ENCODE measurements around the gene CACNA1C. TPM values are rescaled to one million over a fixed set of nuclear protein-coding genes. Genes with fewer than 3 reads are reported as not detected.

The CACNA1C gene
- total RNA-seq, 2 experiments from 2014 or later = 0.69 to 1.4 TPM

DNA sequence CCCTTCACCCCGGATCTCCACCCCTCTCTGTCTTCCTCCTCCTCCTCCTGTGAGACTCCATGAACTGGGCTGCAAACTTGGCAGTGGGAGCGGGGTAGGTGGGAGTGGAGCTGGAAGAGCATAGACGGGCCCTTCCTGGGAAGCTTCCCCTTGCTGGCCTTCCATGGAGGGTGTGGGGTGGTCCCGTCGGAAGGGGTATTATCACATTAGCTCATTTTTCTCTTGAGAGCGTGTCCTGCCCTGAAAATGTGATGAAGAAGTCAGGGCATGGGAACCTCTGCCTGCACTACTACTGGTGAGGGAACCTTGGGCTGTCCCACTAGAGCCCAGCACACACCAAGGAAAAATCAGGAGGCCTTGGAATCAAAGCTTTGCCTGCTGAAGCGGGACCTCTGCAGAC, 66.5 kb downstream of the CACNA1C start:
- no peaks in the 10 kb centered on the region for H4K20me1 ChIP-seq (ENCODE audit: insufficient read depth, low read length)
- H3K79me2 ChIP-seq (ENCODE audit: insufficient read depth, low read depth, low read length) = no peaks in the 10 kb centered on the region
- CTCF ChIA-PET (ENCODE audit: unreplicated experiment) = no interaction called here
- no peak overlapping the region for H3K27ac ChIP-seq (ENCODE audit: low read depth, low read length, poor library complexity, severe bottlenecking)
- no peaks in the 10 kb centered on the region for H3K9me2 ChIP-seq (ENCODE audit: insufficient read depth, low read length)
- intact Hi-C loops (cut with micrococcal nuclease; ENCODE audit: unreplicated experiment) = no loop called here
- BruUV-seq (replicated peaks) = no TSS peak
- POLR2A ChIA-PET = no interaction called here
- no peak for DNase-seq (ENCODE audit: low spot score)
- no peaks in the 10 kb centered on the region for H3K9me3 ChIP-seq (ENCODE audit: low read length)
- H3K36me3 ChIP-seq (ENCODE audit: insufficient read depth, low read length) = no peaks in the 10 kb centered on the region
- no peak overlapping the region for H3K4me2 ChIP-seq (ENCODE audit: low read length)
- no peak overlapping the region for H2AFZ ChIP-seq (ENCODE audit: low read length)
- TF ChIP-seq, protein P1, sequence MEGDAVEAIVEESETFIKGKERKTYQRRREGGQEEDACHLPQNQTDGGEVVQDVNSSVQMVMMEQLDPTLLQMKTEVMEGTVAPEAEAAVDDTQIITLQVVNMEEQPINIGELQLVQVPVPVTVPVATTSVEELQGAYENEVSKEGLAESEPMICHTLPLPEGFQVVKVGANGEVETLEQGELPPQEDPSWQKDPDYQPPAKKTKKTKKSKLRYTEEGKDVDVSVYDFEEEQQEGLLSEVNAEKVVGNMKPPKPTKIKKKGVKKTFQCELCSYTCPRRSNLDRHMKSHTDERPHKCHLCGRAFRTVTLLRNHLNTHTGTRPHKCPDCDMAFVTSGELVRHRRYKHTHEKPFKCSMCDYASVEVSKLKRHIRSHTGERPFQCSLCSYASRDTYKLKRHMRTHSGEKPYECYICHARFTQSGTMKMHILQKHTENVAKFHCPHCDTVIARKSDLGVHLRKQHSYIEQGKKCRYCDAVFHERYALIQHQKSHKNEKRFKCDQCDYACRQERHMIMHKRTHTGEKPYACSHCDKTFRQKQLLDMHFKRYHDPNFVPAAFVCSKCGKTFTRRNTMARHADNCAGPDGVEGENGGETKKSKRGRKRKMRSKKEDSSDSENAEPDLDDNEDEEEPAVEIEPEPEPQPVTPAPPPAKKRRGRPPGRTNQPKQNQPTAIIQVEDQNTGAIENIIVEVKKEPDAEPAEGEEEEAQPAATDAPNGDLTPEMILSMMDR (conservative IDR thresholded peaks at IDR 0.05; ENCODE audit: low read length) = no peak
- no peak for TF ChIP-seq EZH2phosphoT487 (IDR thresholded peaks at IDR 0.05; ENCODE audit: borderline replicate concordance, low read depth, low read length)
- H3K4me1 ChIP-seq (ENCODE audit: insufficient read depth, low read length, poor library complexity, severe bottlenecking) = no peaks in the 10 kb centered on the region
- H3K4me3 ChIP-seq (ENCODE audit: low read depth, low read length, poor library complexity, severe bottlenecking) = no peak overlapping the region

DNA sequence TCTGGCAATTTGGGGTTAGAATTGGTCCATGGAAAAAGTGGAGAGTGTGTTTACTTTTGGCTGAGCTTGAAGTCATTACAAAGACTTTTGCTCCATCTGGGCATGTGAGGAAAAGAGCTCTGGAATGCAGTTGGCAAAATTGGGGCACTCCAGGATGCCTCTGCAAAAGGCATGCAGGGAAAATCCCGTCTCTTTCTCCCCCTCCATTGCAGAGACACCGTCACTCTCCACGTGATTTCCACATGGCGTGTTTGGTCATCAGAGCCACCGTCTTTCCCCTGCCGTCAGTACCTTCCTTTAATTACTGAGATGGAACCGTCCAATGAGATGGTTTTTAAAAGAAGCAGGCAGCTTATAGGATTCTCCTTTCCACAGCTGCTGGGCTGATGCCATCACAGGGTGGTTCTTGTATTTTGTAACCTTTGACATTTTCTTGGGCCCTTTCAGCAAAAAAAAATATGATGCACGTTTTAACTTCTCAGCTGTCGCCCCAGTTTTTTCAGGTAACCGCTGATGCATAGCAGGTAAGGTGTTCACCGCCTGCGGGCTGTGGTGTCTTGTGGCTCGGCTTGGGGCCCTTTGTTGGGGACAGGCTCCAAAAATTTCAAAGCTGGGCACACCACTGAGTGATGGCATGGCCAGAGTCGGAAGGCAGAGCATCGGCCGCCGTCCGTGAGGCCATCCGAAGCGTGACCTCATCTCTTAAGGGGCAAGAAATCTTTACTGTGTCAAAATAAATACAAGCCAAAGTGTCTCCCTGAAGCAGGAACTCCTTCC, 68.4 kb downstream of the CACNA1C start:
- no peak for DNase-seq (ENCODE audit: low spot score)
- H3K4me3 ChIP-seq (ENCODE audit: low read depth, low read length, poor library complexity, severe bottlenecking) = no peak overlapping the region
- no peaks in the 10 kb centered on the region for H4K20me1 ChIP-seq (ENCODE audit: insufficient read depth, low read length)
- intact Hi-C loops (cut with micrococcal nuclease; ENCODE audit: unreplicated experiment) = no loop called here
- H3K9me2 ChIP-seq (ENCODE audit: insufficient read depth, low read length) = no peaks in the 10 kb centered on the region
- ChIA-PET POLR2A (interaction anchor here (1.0 kb wide), 1 partner anchor 98 kb away, joined by 3 read pairs; no protein-coding TSS in a partner anchor), CTCF (ENCODE audit: unreplicated experiment) (no interaction called here)
- no peaks in the 10 kb centered on the region for H3K79me2 ChIP-seq (ENCODE audit: insufficient read depth, low read depth, low read length)
- no peak overlapping the region for H3K27ac ChIP-seq (ENCODE audit: low read depth, low read length, poor library complexity, severe bottlenecking)
- H3K4me2 ChIP-seq (ENCODE audit: low read length) = no peak overlapping the region
- no peaks in the 10 kb centered on the region for H3K36me3 ChIP-seq (ENCODE audit: insufficient read depth, low read length)
- H2AFZ ChIP-seq (ENCODE audit: low read length) = no peak overlapping the region
- no peaks in the 10 kb centered on the region for H3K9me3 ChIP-seq (ENCODE audit: low read length)
- TF ChIP-seq, protein P1 (conservative IDR thresholded peaks at IDR 0.05; ENCODE audit: low read length) = no peak
- TF ChIP-seq EZH2phosphoT487 (IDR thresholded peaks at IDR 0.05; ENCODE audit: borderline replicate concordance, low read depth, low read length) = no peak
- no TSS peak for BruUV-seq (replicated peaks)
- H3K4me1 ChIP-seq (ENCODE audit: insufficient read depth, low read length, poor library complexity, severe bottlenecking) = no peaks in the 10 kb centered on the region

DNA sequence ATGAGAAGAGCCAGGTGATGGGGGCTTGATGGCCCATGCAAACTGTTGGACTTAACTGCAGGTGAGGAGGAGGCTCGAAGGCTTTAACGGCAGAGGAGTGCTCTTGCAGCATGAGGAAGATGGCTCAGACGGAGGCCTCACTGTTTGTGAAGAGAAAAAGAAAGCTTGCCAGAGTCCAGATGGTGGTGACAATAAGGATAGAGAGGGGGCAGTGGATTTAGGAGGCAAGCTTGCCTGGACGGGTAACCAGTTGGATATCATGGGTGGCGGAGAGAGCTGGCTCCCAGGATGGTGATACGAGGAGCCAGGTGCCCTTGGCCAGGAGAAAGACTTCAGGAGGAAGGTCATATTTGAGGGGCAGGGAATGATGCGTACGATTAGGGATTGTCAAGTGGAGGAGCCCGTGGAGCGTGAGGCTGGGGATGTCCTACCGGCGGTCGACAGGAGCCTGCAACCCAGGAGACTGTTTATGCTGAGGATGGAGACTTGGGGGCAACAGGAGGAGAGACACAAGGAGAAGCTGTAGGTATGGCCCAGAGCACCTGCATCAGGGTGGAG, 71.8 kb downstream of the CACNA1C start:
- no peaks in the 10 kb centered on the region for H3K9me2 ChIP-seq (ENCODE audit: insufficient read depth, low read length)
- intact Hi-C loops (cut with micrococcal nuclease; ENCODE audit: unreplicated experiment) = no loop called here
- H2AFZ ChIP-seq (ENCODE audit: low read length) = no peak overlapping the region
- no peaks in the 10 kb centered on the region for H3K36me3 ChIP-seq (ENCODE audit: insufficient read depth, low read length)
- no TSS peak for BruUV-seq (replicated peaks)
- no peaks in the 10 kb centered on the region for H3K9me3 ChIP-seq (ENCODE audit: low read length)
- H4K20me1 ChIP-seq (ENCODE audit: insufficient read depth, low read length) = no peaks in the 10 kb centered on the region
- no peaks in the 10 kb centered on the region for H3K79me2 ChIP-seq (ENCODE audit: insufficient read depth, low read depth, low read length)
- H3K4me3 ChIP-seq (ENCODE audit: low read depth, low read length, poor library complexity, severe bottlenecking) = no peak overlapping the region
- TF ChIP-seq EZH2phosphoT487 (IDR thresholded peaks at IDR 0.05; ENCODE audit: borderline replicate concordance, low read depth, low read length) = no peak
- TF ChIP-seq, protein P1 (conservative IDR thresholded peaks at IDR 0.05; ENCODE audit: low read length) = no peak
- CTCF ChIA-PET (ENCODE audit: unreplicated experiment) = no interaction called here
- H3K4me1 ChIP-seq (ENCODE audit: insufficient read depth, low read length, poor library complexity, severe bottlenecking) = no peaks in the 10 kb centered on the region
- DNase-seq (ENCODE audit: low spot score) = no peak
- no peak overlapping the region for H3K4me2 ChIP-seq (ENCODE audit: low read length)
- POLR2A ChIA-PET = interaction anchor here (0.6 kb wide), 1 partner anchor 729 kb away, joined by 4 read pairs; no protein-coding TSS in a partner anchor
- no peak overlapping the region for H3K27ac ChIP-seq (ENCODE audit: low read depth, low read length, poor library complexity, severe bottlenecking)
